Osteocyte (in vitro differentiated cells): ENCODE results near the gene SHFL. TPM values are rescaled to one million over a fixed set of nuclear protein-coding genes. Genes with fewer than 3 reads are reported as not detected.

Experiments used
- DNase-seq: peaks from one replicate; pipeline ENCODE4 v3.0.0; 2021; ENCODE audit warnings: mixed read lengths; ENCODE audit not compliant: unreplicated experiment; ENCODE audit errors: extremely low spot score
- H3K27ac Mint-ChIP-seq: one replicate; pipeline ENCODE4 v1.8.0; 2021; ENCODE audit warnings: mild to moderate bottlenecking, mixed read lengths; ENCODE audit not compliant: unreplicated experiment
- H3K27me3 Mint-ChIP-seq: one replicate; pipeline ENCODE4 v1.8.0; 2021; ENCODE audit warnings: mixed read lengths; ENCODE audit not compliant: unreplicated experiment
- H3K36me3 Mint-ChIP-seq: one replicate; pipeline ENCODE4 v1.8.0; 2021; ENCODE audit warnings: mixed read lengths; ENCODE audit not compliant: unreplicated experiment
- H3K4me1 Mint-ChIP-seq: one replicate; pipeline ENCODE4 v1.8.0; 2021; ENCODE audit warnings: mixed read lengths; ENCODE audit not compliant: unreplicated experiment
- H3K4me3 Mint-ChIP-seq: one replicate; pipeline ENCODE4 v1.8.0; 2021; ENCODE audit warnings: mild to moderate bottlenecking, moderate library complexity, mixed read lengths; ENCODE audit not compliant: unreplicated experiment
- H3K9me3 Mint-ChIP-seq: one replicate; pipeline ENCODE4 v1.8.0; 2021; ENCODE audit warnings: mixed read lengths; ENCODE audit not compliant: unreplicated experiment
- total RNA-seq: library from RNA; stranded (reverse); gene quantifications from 2 replicates; pipeline ENCODE4 v1.2.1, GENCODE V29; 2021
- TF ChIP-seq, protein P1 (sequence below): fragments of 200-600 bp; sonication (generic); IDR thresholded peaks from 2 replicates; pipeline ENCODE4 v1.5.0; 2021; ENCODE audit warnings: antibody characterized with exemption, mild to moderate bottlenecking, moderate library complexity

SHFL gene
- total RNA-seq, 1 donor from 2014 or later = 38.7 TPM

DNA sequence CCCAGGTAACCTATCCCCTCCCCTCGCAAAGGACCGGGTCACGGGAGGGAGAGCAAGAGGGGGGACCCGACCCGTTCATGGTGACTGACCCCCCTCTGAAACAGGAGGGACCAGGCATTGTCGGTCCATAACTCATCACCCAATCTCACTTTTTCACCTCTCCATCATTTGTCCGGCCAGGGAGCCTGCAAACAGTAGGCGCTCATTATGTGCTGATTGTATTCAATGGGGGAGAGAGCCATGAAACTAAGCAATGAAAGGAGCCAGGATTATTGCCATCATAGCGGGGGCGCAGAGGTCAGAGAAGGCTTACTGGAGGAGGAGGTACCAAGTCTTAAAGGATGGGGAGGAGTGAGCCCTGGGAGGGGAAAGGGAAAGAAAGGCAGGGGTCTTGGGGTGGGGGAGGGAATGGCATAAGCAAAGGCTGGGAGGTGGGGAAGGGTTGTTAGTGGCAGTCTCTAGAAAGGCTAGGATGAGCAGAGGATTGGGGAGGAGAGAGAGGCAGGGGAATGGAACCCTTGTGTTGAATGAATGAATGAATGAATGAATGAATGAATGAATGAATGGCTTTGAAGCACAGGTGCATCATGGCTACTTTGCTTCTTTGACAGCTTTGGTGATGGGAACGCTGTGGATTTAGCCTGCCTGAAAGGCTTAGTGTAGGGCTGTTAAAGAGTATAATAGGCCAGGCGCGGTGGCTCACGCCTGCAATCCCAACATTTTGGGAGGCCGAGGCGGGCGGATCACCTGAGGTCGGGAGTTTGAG lies 1.4 kb downstream of the SHFL start:
- TF ChIP-seq, protein P1, sequence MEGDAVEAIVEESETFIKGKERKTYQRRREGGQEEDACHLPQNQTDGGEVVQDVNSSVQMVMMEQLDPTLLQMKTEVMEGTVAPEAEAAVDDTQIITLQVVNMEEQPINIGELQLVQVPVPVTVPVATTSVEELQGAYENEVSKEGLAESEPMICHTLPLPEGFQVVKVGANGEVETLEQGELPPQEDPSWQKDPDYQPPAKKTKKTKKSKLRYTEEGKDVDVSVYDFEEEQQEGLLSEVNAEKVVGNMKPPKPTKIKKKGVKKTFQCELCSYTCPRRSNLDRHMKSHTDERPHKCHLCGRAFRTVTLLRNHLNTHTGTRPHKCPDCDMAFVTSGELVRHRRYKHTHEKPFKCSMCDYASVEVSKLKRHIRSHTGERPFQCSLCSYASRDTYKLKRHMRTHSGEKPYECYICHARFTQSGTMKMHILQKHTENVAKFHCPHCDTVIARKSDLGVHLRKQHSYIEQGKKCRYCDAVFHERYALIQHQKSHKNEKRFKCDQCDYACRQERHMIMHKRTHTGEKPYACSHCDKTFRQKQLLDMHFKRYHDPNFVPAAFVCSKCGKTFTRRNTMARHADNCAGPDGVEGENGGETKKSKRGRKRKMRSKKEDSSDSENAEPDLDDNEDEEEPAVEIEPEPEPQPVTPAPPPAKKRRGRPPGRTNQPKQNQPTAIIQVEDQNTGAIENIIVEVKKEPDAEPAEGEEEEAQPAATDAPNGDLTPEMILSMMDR = no peak
- Mint-ChIP-seq H3K36me3 (peaks cover 16% of the 10 kb centered on the region), H3K4me3 (peak overlapping the region; percentile 77), H3K27me3 (peaks cover 5% of the 10 kb centered on the region), H3K4me1 (peaks cover 5% of the 10 kb centered on the region), H3K27ac (peak overlapping the region; percentile 7), H3K9me3 (no peaks in the 10 kb centered on the region)
- DNase-seq = no peak

DNA sequence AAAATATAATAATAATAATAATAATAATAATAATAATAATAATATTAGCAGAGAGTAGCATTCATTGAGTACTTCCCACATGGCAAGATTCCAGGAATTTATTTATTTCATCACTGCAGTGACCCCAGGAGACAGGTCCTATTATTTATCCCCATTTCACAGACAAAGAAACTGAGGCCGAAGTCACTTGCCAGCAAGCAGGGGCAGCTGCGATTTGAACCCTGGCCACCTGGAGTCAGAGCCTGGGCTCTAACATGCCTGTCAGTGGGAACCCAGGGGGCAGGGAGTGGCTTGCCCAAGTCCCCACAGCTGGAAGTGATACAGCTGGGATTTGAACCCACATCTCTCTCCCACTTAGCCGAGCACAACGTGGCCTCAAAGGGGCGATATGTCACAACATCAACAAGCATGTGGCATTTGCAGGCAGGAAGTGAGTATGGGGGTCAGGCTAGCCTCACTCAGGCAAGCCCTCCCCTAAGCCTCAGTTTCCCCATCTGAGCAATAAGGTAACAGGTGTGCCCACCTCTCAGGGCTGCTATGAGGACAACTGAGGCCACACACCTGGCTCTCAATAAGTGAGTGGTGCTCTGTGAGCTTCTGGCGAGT lies 2.9 kb downstream of the SHFL start:
- H3K4me3 Mint-ChIP-seq = no peak overlapping the region
- peaks cover 2% of the 10 kb centered on the region for H3K27me3 Mint-ChIP-seq
- peaks cover 23% of the 10 kb centered on the region for H3K36me3 Mint-ChIP-seq
- H3K27ac Mint-ChIP-seq = no peak overlapping the region
- no peak for DNase-seq
- no peaks in the 10 kb centered on the region for H3K9me3 Mint-ChIP-seq
- TF ChIP-seq, protein P1 = no peak
- H3K4me1 Mint-ChIP-seq = peaks cover 5% of the 10 kb centered on the region

DNA sequence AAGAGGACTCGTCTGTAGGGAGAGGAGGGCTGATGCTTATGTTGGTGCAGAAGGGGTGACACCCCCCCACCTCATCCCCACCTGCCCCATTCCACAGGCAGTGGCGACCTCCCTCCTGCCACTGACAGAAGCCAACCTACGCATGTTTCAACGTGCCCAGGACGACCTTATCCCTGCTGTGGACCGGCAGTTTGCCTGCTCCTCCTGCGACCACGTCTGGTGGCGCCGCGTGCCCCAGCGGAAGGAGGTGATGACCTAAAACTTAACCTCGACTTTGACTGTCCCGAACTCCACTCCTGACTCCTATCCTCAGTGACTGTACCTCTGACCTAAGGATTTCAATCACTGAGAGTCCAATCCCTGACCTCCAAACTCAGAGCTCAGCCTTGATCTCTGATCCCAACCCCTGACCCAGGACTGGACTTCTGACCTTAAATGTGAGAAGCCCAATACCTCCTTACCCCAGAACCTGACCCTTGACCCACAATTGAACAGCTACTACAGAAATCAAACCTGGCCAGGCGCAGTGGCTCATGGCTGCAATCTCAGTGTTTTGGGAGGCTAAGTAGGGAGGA lies 3.8 kb downstream of the SHFL start:
- H3K9me3 Mint-ChIP-seq = no peaks in the 10 kb centered on the region
- no peak overlapping the region for H3K4me3 Mint-ChIP-seq
- peaks cover 23% of the 10 kb centered on the region for H3K36me3 Mint-ChIP-seq
- TF ChIP-seq, protein P1 = no peak
- no peaks in the 10 kb centered on the region for H3K27me3 Mint-ChIP-seq
- peaks cover 5% of the 10 kb centered on the region for H3K4me1 Mint-ChIP-seq
- no peak overlapping the region for H3K27ac Mint-ChIP-seq
- no peak for DNase-seq

DNA sequence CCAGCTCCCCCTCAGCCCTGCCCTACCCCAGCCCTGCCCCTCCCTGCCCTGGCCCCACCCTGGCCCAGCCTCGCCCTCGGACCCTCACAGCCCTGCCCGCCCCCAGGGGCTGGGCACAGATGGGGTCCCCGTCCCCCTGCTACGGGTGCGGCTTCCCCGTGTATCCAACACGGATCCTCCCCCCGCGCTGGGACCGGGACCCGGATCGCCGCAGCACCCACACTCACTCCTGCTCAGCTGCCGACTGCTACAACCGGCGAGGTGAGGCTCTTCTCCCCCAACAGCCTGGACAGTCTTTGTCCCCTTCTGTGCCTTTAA lies 5.2 kb downstream of the SHFL start:
- Mint-ChIP-seq H3K27me3 (no peaks in the 10 kb centered on the region), H3K4me3 (no peak overlapping the region), H3K36me3 (peaks cover 23% of the 10 kb centered on the region), H3K9me3 (no peaks in the 10 kb centered on the region), H3K27ac (no peak overlapping the region), H3K4me1 (peaks cover 10% of the 10 kb centered on the region)
- TF ChIP-seq, protein P1 = no peak
- DNase-seq = no peak

DNA sequence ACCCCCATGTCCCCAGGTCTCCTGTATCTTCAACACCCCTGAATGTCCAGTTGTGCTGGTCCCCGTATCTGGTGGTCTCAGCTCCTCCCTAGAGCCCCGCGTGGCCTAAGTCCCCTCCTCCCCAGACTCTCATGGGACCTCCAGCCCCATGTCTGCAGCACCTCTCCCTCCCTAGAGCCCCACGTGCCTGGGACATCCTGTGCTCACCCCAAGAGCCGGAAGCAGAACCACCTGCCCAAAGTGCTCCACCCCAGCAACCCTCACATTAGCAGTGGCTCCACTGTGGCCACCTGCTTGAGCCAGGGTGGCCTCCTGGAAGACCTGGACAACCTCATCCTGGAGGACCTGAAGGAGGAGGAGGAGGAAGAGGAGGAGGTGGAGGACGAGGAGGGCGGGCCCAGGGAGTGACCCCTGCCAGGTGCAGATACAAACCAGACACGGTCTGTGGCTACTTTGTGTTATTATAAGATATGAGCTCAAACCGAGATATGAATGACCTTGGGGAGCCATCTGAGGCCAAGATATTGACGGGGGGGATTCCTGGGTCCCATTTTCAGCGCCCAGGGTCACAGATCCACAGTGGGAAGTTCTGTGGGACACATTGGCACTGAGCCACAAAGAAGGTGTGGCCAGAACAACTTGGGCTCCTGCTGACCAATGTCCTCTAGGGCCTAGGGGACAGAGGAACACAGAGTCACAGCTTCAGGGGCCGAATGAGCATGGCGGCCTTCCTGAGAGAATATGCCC lies 6.0 kb downstream of the SHFL start:
- H3K36me3 Mint-ChIP-seq = peaks cover 23% of the 10 kb centered on the region
- TF ChIP-seq, protein P1 = no peak
- H3K9me3 Mint-ChIP-seq = no peaks in the 10 kb centered on the region
- H3K4me3 Mint-ChIP-seq = no peak overlapping the region
- H3K27ac Mint-ChIP-seq = no peak overlapping the region
- DNase-seq = no peak
- peaks cover 9% of the 10 kb centered on the region for H3K4me1 Mint-ChIP-seq
- H3K27me3 Mint-ChIP-seq = no peaks in the 10 kb centered on the region
